IMR-90 (cell line): ENCODE results near the gene TENM4. TPM values are rescaled to one million over a fixed set of nuclear protein-coding genes. Genes with fewer than 3 reads are reported as not detected.

Experiments used
- ATAC-seq: fragments of 200-7000 bp; cut with Tn5 transposase; 2 replicates; pipeline ENCODE4 v1.9.1; 2020; ENCODE audit warnings: low read depth, mild to moderate bottlenecking, moderate library complexity
- BruUV-seq: library from RNA; stranded (reverse); fragments of 400-500 nt; replicated peaks from 2 replicates; lab custom pipeline; 2021; lab: Mats Ljungman, UMichigan
- CTCF ChIA-PET: fragments of 300-600 bp; formaldehyde crosslinking; extraction: SDS; loops from one replicate; lab custom pipeline; 2021; ENCODE audit warnings: antibody characterized with exemption; lab: Yijun Ruan, JAX
- POLR2A ChIA-PET: fragments of 300-600 bp; sonication (Branson Sonifier 250); formaldehyde crosslinking; loops from one replicate; lab custom pipeline; 2022; ENCODE audit warnings: antibody characterized with exemption; ENCODE audit not compliant: unreplicated experiment; lab: Charles Lee
- DNase-seq: peaks from one replicate; pipeline ENCODE4 v3.0.0; 2013
- H2AFZ ChIP-seq: replicated peaks from 2 replicates; pipeline ENCODE3; 2013; ENCODE audit warnings: low read length, mild to moderate bottlenecking; ENCODE audit not compliant: poor library complexity
- H2AK5ac ChIP-seq: 2 replicates; pipeline ENCODE4 v1.6.1; 2013; ENCODE audit warnings: low read depth, low read length, inconsistent platforms
- H2AK9ac ChIP-seq: replicated peaks from 2 replicates; pipeline ENCODE3; 2013; ENCODE audit warnings: mild to moderate bottlenecking, low read depth, low read length, moderate library complexity; ENCODE audit not compliant: poor library complexity
- H2BK120ac ChIP-seq: 2 replicates; pipeline ENCODE4 v1.6.1; 2013; ENCODE audit warnings: low read depth, low read length, inconsistent platforms
- H2BK15ac ChIP-seq: 3 replicates; pipeline ENCODE4 v1.6.1; 2013; ENCODE audit warnings: low read depth, low read length, inconsistent platforms
- H2BK20ac ChIP-seq: 2 replicates; pipeline ENCODE4 v1.6.1; 2013; ENCODE audit warnings: low read depth, mild to moderate bottlenecking, inconsistent platforms, low read length, moderate library complexity
- H2BK5ac ChIP-seq: 2 replicates; pipeline ENCODE4 v1.6.1; 2013; ENCODE audit warnings: mild to moderate bottlenecking, low read depth, low read length, inconsistent platforms; ENCODE audit not compliant: poor library complexity, severe bottlenecking
- H3K14ac ChIP-seq: replicated peaks from 2 replicates; pipeline ENCODE4 v1.6.1; 2013; ENCODE audit warnings: low read depth, low read length, inconsistent platforms
- H3K18ac ChIP-seq: 2 replicates; pipeline ENCODE4 v1.6.1; 2013; ENCODE audit warnings: low read depth, low read length, control low read depth
- H3K23ac ChIP-seq: 2 replicates; pipeline ENCODE4 v1.6.1; 2013; ENCODE audit warnings: low read depth, low read length, inconsistent platforms
- H3K27ac ChIP-seq: 2 replicates; pipeline ENCODE4 v1.5.1; 2013; ENCODE audit warnings: mild to moderate bottlenecking, control low read depth, low read length; ENCODE audit not compliant: insufficient read depth
- H3K27me3 ChIP-seq: 2 replicates; pipeline ENCODE4 v1.6.1; 2013; ENCODE audit warnings: low read length; ENCODE audit not compliant: control insufficient read depth, insufficient read depth
- H3K36me3 ChIP-seq: 2 replicates; pipeline ENCODE4 v1.6.1; 2013; ENCODE audit warnings: low read length, mixed read lengths; ENCODE audit not compliant: control insufficient read depth, insufficient read depth
- H3K4ac ChIP-seq: 2 replicates; pipeline ENCODE4 v1.6.1; 2013; ENCODE audit warnings: low read depth, low read length, inconsistent platforms
- H3K4me1 ChIP-seq: 2 replicates; pipeline ENCODE4 v1.6.1; 2013; ENCODE audit warnings: low read length, mixed read lengths; ENCODE audit not compliant: control insufficient read depth, insufficient read depth
- H3K4me2 ChIP-seq: 2 replicates; pipeline ENCODE4 v1.6.1; 2013; ENCODE audit warnings: low read depth, mild to moderate bottlenecking, control low read depth, low read length, moderate library complexity
- H3K4me3 ChIP-seq: 2 replicates; pipeline ENCODE4 v1.5.1; 2013; ENCODE audit warnings: low read depth, mild to moderate bottlenecking, control low read depth, low read length, moderate library complexity; ENCODE audit not compliant: insufficient read depth
- H3K56ac ChIP-seq: 2 replicates; pipeline ENCODE4 v1.6.1; 2013; ENCODE audit warnings: low read length, inconsistent platforms; ENCODE audit not compliant: insufficient read depth; ENCODE audit errors: extremely low read depth
- H3K79me1 ChIP-seq, 2 experiments: 2 replicates each; pipeline ENCODE4 v1.6.1; 2013; ENCODE audit warnings: low read length in 2 of 2, inconsistent platforms in 1 of 2, low read depth in 1 of 2
- H3K9ac ChIP-seq: 2 replicates; pipeline ENCODE4 v1.6.1; 2013; ENCODE audit warnings: low read depth, low read length, control low read depth
- H3K9me1 ChIP-seq: 2 replicates; pipeline ENCODE4 v1.6.1; 2013; ENCODE audit warnings: low read length, inconsistent platforms; ENCODE audit not compliant: insufficient read depth
- H3K9me3 ChIP-seq: 2 replicates; pipeline ENCODE4 v1.6.1; 2013; ENCODE audit warnings: low read length; ENCODE audit not compliant: control insufficient read depth, insufficient read depth
- H4K20me1 ChIP-seq: 2 replicates; pipeline ENCODE4 v1.6.1; 2013; ENCODE audit warnings: low read length, inconsistent platforms; ENCODE audit not compliant: insufficient read depth
- H4K5ac ChIP-seq: 2 replicates; pipeline ENCODE4 v1.6.1; 2013; ENCODE audit warnings: mild to moderate bottlenecking, low read depth, low read length, control low read depth
- H4K8ac ChIP-seq, 2 experiments: 2 replicates each; pipeline ENCODE4 v1.6.1; 2013; ENCODE audit warnings: low read depth in 2 of 2, low read length in 2 of 2, control low read depth in 1 of 2, inconsistent platforms in 1 of 2
- H4K91ac ChIP-seq: 2 replicates; pipeline ENCODE4 v1.6.1; 2013; ENCODE audit warnings: low read depth, low read length, inconsistent platforms; ENCODE audit not compliant: insufficient read depth
- BHLHE40 ChIP-seq: fragments of 150-350 bp; IDR thresholded peaks from 2 replicates; pipeline ENCODE4 v1.6.1; 2016; ENCODE audit warnings: mild to moderate bottlenecking, low read depth, low read length
- CEBPB ChIP-seq: IDR thresholded peaks from 2 replicates; pipeline ENCODE4 v1.6.1; 2012; ENCODE audit warnings: low read depth, low read length, improper control_type of control experiment
- CTCF ChIP-seq: conservative IDR thresholded peaks from 2 replicates; pipeline ENCODE4 v1.5.1; 2012; ENCODE audit warnings: mild to moderate bottlenecking, low read depth, low read length, improper control_type of control experiment
- FOS ChIP-seq: fragments of 150-350 bp; IDR thresholded peaks from 2 replicates; pipeline ENCODE4 v1.6.1; 2016; ENCODE audit warnings: low read depth, low read length
- MAFK ChIP-seq: IDR thresholded peaks from 2 replicates; pipeline ENCODE4 v1.6.1; 2012; ENCODE audit warnings: low read depth, low read length, improper control_type of control experiment
- MXI1 ChIP-seq: IDR thresholded peaks from 2 replicates; pipeline ENCODE4 v1.6.1; 2012; ENCODE audit warnings: low read depth, mild to moderate bottlenecking, low read length, moderate library complexity, borderline replicate concordance
- POLR2A ChIP-seq: IDR thresholded peaks from 2 replicates; pipeline ENCODE4 v1.6.1; 2012; ENCODE audit warnings: mild to moderate bottlenecking, low read depth, low read length
- RAD21 ChIP-seq: IDR thresholded peaks from 2 replicates; pipeline ENCODE4 v1.6.1; 2012; ENCODE audit warnings: low read length, improper control_type of control experiment
- RCOR1 ChIP-seq: IDR thresholded peaks from 2 replicates; pipeline ENCODE4 v1.6.1; 2012; ENCODE audit warnings: mild to moderate bottlenecking, low read length, improper control_type of control experiment; ENCODE audit not compliant: insufficient replicate concordance
- RFX5 ChIP-seq: IDR thresholded peaks from 2 replicates; pipeline ENCODE4 v1.8.0; 2012; ENCODE audit warnings: low read depth, mild to moderate bottlenecking, low read length, moderate library complexity
- SMC3 ChIP-seq: fragments of 150-350 bp; IDR thresholded peaks from 2 replicates; pipeline ENCODE4 v1.6.1; 2016; ENCODE audit warnings: low read depth, mild to moderate bottlenecking, antibody characterized with exemption, low read length, moderate library complexity
- WGBS, 2 experiments: methylation state at CpG; one replicate each; pipeline versions ENCODE4 v1.1.5 to v1.1.7; 2013; ENCODE audit warnings: missing lambda C conversion rate in 2 of 2; ENCODE audit not compliant: insufficient read length in 1 of 2; ENCODE audit errors: extremely low coverage in 2 of 2; 5-methylcytosine and 5-hydroxymethylcytosine counted together
- dilution Hi-C: fragments of 300-500 bp; cut with HindIII; formaldehyde crosslinking; loops from one replicate; pipeline ENCODE4 v1.14.3; 2018; ENCODE audit warnings: low sequenced_read_pairs; ENCODE audit not compliant: unreplicated experiment
- in situ Hi-C: fragments of 300-500 bp; cut with MboI; formaldehyde crosslinking; loops from 3 replicates; pipeline ENCODE4 v1.14.3; 2019; ENCODE audit warnings: low sequenced_read_pairs, inconsistent platforms, mixed read lengths
- intact Hi-C: fragments of 100-400 bp; cut with micrococcal nuclease; formaldehyde crosslinking; loops from 2 replicates; pipeline ENCODE4 v1.10.0; 2022
- polyA plus RNA-seq, 3 experiments: library from polyadenylated mRNA; depleted of rRNA; stranded (reverse); fragments of >200 nt; gene quantifications; 2 replicates each; pipeline ENCODE4 v1.2.3, GENCODE V29; 2012; ENCODE audit warnings: low replicate concordance in 1 of 3
- total RNA-seq: library from RNA; depleted of rRNA; stranded (reverse); fragments of >200 nt; gene quantifications from 2 replicates; pipeline ENCODE4 v1.2.3, GENCODE V29; 2012

Gene TENM4
- total and polyA plus RNA-seq, 2 of the 4 experiments (the other 2 are of a cell fraction): 7.4 to 9.0 TPM

GRCh38 chr11:79294845-79295731 lies 145.7 kb downstream of the TENM4 start:
- H4K5ac ChIP-seq: no peak overlapping the region
- no peak overlapping the region for H2AFZ ChIP-seq
- H3K4me3 ChIP-seq: no peak overlapping the region
- no peak overlapping the region for H3K56ac ChIP-seq
- no peak overlapping the region for H2BK20ac ChIP-seq
- no peak overlapping the region for H3K4me2 ChIP-seq
- in situ Hi-C loops: no loop called here
- 80% methylated on average over 1 of the region's 8 CpGs; no CpG with 5 or more reads in 1 of the 2 experiments for WGBS, 2 experiments
- no peaks in the 10 kb centered on the region for H3K27me3 ChIP-seq
- H4K20me1 ChIP-seq: no peaks in the 10 kb centered on the region
- H3K23ac ChIP-seq: no peak overlapping the region
- intact Hi-C loops: no loop called here
- no peak overlapping the region for H3K14ac ChIP-seq
- H2BK5ac ChIP-seq: no peak overlapping the region
- no peaks in the 10 kb centered on the region for H3K4me1 ChIP-seq
- no peak overlapping the region for H3K4ac ChIP-seq
- dilution Hi-C loops: no loop called here
- no peak overlapping the region for H4K91ac ChIP-seq
- POLR2A ChIA-PET: no interaction called here
- H4K8ac ChIP-seq: no peak overlapping the region
- no peak overlapping the region for H2AK5ac ChIP-seq
- no peak for DNase-seq
- H2BK120ac ChIP-seq: no peak overlapping the region
- no peak overlapping the region for H3K18ac ChIP-seq
- no peak overlapping the region for H3K27ac ChIP-seq
- H2AK9ac ChIP-seq: peak overlapping the region; percentile 15
- no peak overlapping the region for H2BK15ac ChIP-seq
- no peaks in the 10 kb centered on the region; the same call in 1 of the 2 replicates for H3K9me1 ChIP-seq
- ATAC-seq: no peak
- peaks cover 6% of the 10 kb centered on the region; the same call in 1 of the 2 replicates for H3K36me3 ChIP-seq
- H3K79me1 ChIP-seq: no peaks in the 10 kb centered on the region
- H3K9me3 ChIP-seq: no peaks in the 10 kb centered on the region
- no TSS peak for BruUV-seq
- TF ChIP-seq CEBPB: no peak
- no peak for TF ChIP-seq SMC3
- TF ChIP-seq CTCF: no peak
- no peak for TF ChIP-seq RCOR1
- no peak for TF ChIP-seq FOS
- TF ChIP-seq MAFK: no peak
- TF ChIP-seq RAD21: no peak
- TF ChIP-seq MXI1: no peak
- TF ChIP-seq POLR2A: no peak
- TF ChIP-seq RFX5: no peak
- no peak for TF ChIP-seq BHLHE40
- H3K9ac ChIP-seq: no peak overlapping the region
- CTCF ChIA-PET: no interaction called here
